ENCODE results near the gene SLC6A13. TPM values are rescaled to one million over a fixed set of nuclear protein-coding genes. Genes with fewer than 3 reads are reported as not detected.
A peak's percentile ranks its signal among the peaks of the same experiment; 100 is the strongest.

SLC6A13 gene
- total and polyA plus RNA-seq, 2 donors from 2014 or later, result 22.8 to 161 TPM

DNA sequence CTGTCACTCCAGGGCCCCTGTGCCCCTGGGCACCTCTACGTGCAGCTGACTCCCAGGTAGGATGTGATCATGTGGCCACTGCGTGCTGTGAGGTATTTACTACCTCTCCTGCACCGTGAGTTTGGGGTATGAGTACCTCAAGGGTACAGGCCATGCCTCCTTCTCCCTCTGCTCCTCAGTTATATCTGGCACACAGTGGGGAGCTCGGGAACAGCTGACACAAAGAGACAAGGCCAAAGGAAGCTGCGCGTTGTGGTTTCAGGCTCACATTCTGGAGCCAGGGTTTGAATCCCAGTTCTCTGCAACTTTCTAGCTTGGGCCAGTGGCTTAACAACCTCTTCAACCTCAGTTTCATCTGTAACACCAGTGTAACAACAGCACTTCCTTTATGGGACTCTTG lies 40.9 kb downstream of the SLC6A13 start:
- Histone ChIP-seq H3K36me3 (ENCODE audit: control insufficient read depth in 2 of 3, insufficient read depth in 3 of 3, low read length in 3 of 3) (peaks cover 0 to 18% (median 6%) of the 10 kb centered on the region in 3 donors), H3K9me3 (ENCODE audit: control insufficient read depth in 2 of 3, insufficient read depth in 1 of 3, low read length in 3 of 3) (no peaks in the 10 kb centered on the region), H3K4me3 (ENCODE audit: low read length in 3 of 3) (no peak overlapping the region), H3K27me3 (ENCODE audit: control insufficient read depth, insufficient read depth, low read length) (no peaks in the 10 kb centered on the region), H3K9ac (ENCODE audit: low read length in 3 of 3) (no peak overlapping the region), H3K4me1 (ENCODE audit: control insufficient read depth in 2 of 3, insufficient read depth in 2 of 3, low read depth in 1 of 3, low read length in 3 of 3) (peaks cover 0 to 3% (median 3%) of the 10 kb centered on the region in 3 donors), H3K27ac (ENCODE audit: low read depth in 2 of 2, low read length in 2 of 2) (no peak overlapping the region)
- TF ChIP-seq, protein P1, sequence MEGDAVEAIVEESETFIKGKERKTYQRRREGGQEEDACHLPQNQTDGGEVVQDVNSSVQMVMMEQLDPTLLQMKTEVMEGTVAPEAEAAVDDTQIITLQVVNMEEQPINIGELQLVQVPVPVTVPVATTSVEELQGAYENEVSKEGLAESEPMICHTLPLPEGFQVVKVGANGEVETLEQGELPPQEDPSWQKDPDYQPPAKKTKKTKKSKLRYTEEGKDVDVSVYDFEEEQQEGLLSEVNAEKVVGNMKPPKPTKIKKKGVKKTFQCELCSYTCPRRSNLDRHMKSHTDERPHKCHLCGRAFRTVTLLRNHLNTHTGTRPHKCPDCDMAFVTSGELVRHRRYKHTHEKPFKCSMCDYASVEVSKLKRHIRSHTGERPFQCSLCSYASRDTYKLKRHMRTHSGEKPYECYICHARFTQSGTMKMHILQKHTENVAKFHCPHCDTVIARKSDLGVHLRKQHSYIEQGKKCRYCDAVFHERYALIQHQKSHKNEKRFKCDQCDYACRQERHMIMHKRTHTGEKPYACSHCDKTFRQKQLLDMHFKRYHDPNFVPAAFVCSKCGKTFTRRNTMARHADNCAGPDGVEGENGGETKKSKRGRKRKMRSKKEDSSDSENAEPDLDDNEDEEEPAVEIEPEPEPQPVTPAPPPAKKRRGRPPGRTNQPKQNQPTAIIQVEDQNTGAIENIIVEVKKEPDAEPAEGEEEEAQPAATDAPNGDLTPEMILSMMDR (IDR thresholded peaks at IDR 0.05; ENCODE audit: borderline replicate concordance, extremely low read depth, insufficient read depth), result no peak
- DNase-seq (no peak), FAIRE-seq (no peak)
- intact Hi-C loops (cut with DNase I), result no loop called here

DNA sequence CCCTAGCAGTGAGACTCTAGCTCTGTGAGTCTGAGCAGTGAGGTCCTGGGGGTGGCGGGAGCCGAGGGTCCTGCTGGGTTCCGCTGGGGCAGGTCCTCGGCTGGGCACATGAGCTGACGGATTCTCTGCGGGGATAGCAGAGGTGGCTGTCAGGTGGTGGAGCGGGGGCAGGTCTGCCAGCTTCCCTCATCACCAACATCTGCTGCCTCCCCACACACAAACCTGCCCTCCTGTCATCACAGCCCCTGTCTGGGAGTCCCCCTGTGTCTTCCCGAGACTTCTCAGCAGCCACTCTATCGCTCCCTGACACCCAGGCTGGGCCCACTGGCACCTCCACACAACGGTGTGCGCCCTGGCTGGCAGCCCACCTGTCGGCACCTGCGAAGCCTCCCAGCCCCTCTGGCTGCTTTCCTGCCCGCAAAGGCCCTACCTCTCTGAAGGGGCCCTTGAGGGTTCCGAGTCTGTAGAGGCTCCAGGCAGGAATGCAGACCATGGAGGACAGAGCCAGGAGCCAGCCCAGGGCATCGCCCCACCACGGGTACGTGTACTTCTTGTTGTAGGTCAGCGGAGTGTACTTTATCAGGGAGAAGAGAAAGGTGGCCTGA lies 41.6 kb downstream of the SLC6A13 start:
- FAIRE-seq, result no peak
- intact Hi-C loops (cut with DNase I), result no loop called here
- TF ChIP-seq, protein P1 (IDR thresholded peaks at IDR 0.05; ENCODE audit: borderline replicate concordance, extremely low read depth, insufficient read depth), result no peak
- peak in 1 of 5 donors; percentile 41 for DNase-seq
- Histone ChIP-seq H3K27ac (ENCODE audit: low read depth in 2 of 2, low read length in 2 of 2) (no peak overlapping the region), H3K4me1 (ENCODE audit: control insufficient read depth in 2 of 3, insufficient read depth in 2 of 3, low read depth in 1 of 3, low read length in 3 of 3) (peaks cover 0 to 3% (median 3%) of the 10 kb centered on the region in 3 donors), H3K36me3 (ENCODE audit: control insufficient read depth in 2 of 3, insufficient read depth in 3 of 3, low read length in 3 of 3) (peaks cover 0 to 17% (median 6%) of the 10 kb centered on the region in 3 donors), H3K9ac (ENCODE audit: low read length in 3 of 3) (no peak overlapping the region), H3K9me3 (ENCODE audit: control insufficient read depth in 2 of 3, insufficient read depth in 1 of 3, low read length in 3 of 3) (no peaks in the 10 kb centered on the region), H3K27me3 (ENCODE audit: control insufficient read depth, insufficient read depth, low read length) (no peaks in the 10 kb centered on the region), H3K4me3 (ENCODE audit: low read length in 3 of 3) (no peak overlapping the region)

DNA sequence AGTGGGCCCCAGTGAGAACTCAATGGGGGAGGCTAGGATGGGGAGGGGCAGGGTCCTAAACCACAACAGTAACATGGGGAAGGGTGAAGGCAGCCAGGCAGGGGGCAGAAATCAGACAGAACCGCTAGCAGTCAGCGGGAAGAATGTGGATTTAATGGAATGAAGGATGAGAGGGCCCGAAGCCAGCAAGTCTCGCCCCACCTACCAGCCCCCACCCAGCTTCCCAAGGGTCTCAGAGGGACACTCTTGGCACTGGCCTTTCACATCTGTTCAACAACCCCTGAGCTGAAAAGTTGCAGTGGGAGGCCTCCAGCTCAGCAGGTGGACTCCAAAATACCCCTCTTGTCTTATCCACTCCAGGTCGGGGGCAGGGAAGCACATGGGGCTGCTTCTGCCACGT lies 42.1 kb downstream of the SLC6A13 start:
- TF ChIP-seq, protein P1 (IDR thresholded peaks at IDR 0.05; ENCODE audit: borderline replicate concordance, extremely low read depth, insufficient read depth), result no peak
- FAIRE-seq, result no peak

More for the DNA sequence above, 42.1 kb downstream of the SLC6A13 start:
- H3K27me3 ChIP-seq (ENCODE audit: control insufficient read depth, insufficient read depth, low read length), result no peaks in the 10 kb centered on the region
- H3K4me3 ChIP-seq (ENCODE audit: low read length in 3 of 3), result no peak overlapping the region
- no peak overlapping the region for H3K27ac ChIP-seq (ENCODE audit: low read depth in 2 of 2, low read length in 2 of 2)
- intact Hi-C loops (cut with DNase I), result no loop called here
- peak in 1 of 5 donors; percentile 47 for DNase-seq
- H3K4me1 ChIP-seq (ENCODE audit: control insufficient read depth in 2 of 3, insufficient read depth in 2 of 3, low read depth in 1 of 3, low read length in 3 of 3), result peaks cover 0 to 3% (median 3%) of the 10 kb centered on the region in 3 donors
- no peak overlapping the region for H3K9ac ChIP-seq (ENCODE audit: low read length in 3 of 3)
- H3K36me3 ChIP-seq (ENCODE audit: control insufficient read depth in 2 of 3, insufficient read depth in 3 of 3, low read length in 3 of 3), result peaks cover 0 to 17% (median 6%) of the 10 kb centered on the region in 3 donors
- no peaks in the 10 kb centered on the region for H3K9me3 ChIP-seq (ENCODE audit: control insufficient read depth in 2 of 3, insufficient read depth in 1 of 3, low read length in 3 of 3)
